Left lung (tissue), 10 donors: ENCODE measurements around the gene TIAM2. TPM values are rescaled to one million over a fixed set of nuclear protein-coding genes. Genes with fewer than 3 reads are reported as not detected.

Experiments used
- ATAC-seq: fragments of 200-7000 bp; cut with Tn5 transposase; one replicate; pipeline ENCODE4 v1.9.1; 2020; ENCODE audit warnings: moderate library complexity
- DNase-seq, 4 donors: peaks; one replicate each; pipeline ENCODE4 v3.0.0-alpha.2; 2013 to 2020
- H3K27ac ChIP-seq, 2 donors: fragments of 200-600 bp; sonication (generic) in 1 of 2; one replicate each; pipeline versions ENCODE4 v1.5.0 to v1.8.0; 2020 to 2021
- H3K27me3 ChIP-seq, 2 donors: fragments of 200-600 bp; sonication (generic) in 1 of 2; one replicate each; pipeline versions ENCODE4 v1.5.0 to v1.8.0; 2020 to 2021
- H3K36me3 ChIP-seq, 2 donors: fragments of 200-600 bp; sonication (generic) in 1 of 2; one replicate each; pipeline versions ENCODE4 v1.5.0 to v1.8.0; 2020 to 2021
- H3K4me1 ChIP-seq, 2 donors: fragments of 200-600 bp; one replicate each; pipeline ENCODE4 v1.8.0; 2021
- H3K4me3 ChIP-seq, 2 donors: fragments of 200-600 bp; sonication (generic) in 1 of 2; one replicate each; pipeline versions ENCODE4 v1.5.0 to v1.8.0; 2020 to 2021; ENCODE audit warnings: mild to moderate bottlenecking in 1 of 2
- H3K9me3 ChIP-seq, 2 donors: fragments of 200-600 bp; sonication (generic) in 1 of 2; one replicate each; pipeline versions ENCODE4 v1.5.0 to v1.8.0; 2020 to 2021
- intact Hi-C, 2 donors: fragments of 100-400 bp; cut with DNase I; formaldehyde crosslinking; loops; one replicate each; pipeline versions ENCODE4 v1.11.2 to v1.14.2; 2022
- polyA plus RNA-seq, 6 donors: library from polyadenylated mRNA; unstranded; fragments of 120-200 nt; gene quantifications; one replicate each; pipeline ENCODE4 v1.2.1, GENCODE V29; 2013; ENCODE audit not compliant: insufficient read length in 6 of 6
- total RNA-seq, 2 donors: library from RNA; stranded (reverse); fragmentation: NEBNext Ultra II Directional; extraction: Animal tissue kit (Norgen Biotek cat#: 25700); gene quantifications; one replicate each; pipeline ENCODE4 v1.2.1, GENCODE V29; 2021
- TF ChIP-seq, protein P1 (sequence below), 2 donors: fragments of 200-600 bp; sonication (generic) in 1 of 2; IDR thresholded peaks; one replicate each; pipeline versions ENCODE4 v1.5.0 to v1.8.0; 2021; ENCODE audit warnings: antibody characterized with exemption in 2 of 2
- donor health status: DM: no; HTN: yes; CAD: no.
- donor health status: DM: no; HTN: no; CAD: no.

TIAM2 gene
- total and polyA plus RNA-seq, 8 donors, result 6.9 to 25.0 (median 20.6) TPM

DNA sequence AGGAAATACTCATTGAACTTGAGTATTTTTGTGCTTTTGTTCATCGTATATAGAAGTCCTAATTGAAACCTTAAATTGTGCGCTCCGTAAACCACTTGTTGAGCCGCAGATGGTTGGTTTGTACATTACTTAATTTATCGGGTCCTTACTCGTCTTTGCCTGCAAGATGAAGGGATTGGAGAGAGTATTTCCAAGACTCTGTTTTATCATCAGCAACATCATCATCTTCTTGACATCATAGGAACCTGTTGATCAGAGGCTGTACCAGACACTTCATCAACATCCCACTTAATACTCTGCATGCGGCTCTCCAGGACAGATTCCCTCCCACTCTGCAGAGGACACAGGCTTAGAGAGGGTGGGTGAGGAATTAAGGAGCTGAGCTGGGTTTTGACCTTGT lies 28.6 kb downstream of the TIAM2 start:
- no peak overlapping the region for H3K4me3 ChIP-seq
- H3K4me1 ChIP-seq, result no peaks in the 10 kb centered on the region
- ATAC-seq (no peak), DNase-seq (no peak)
- TF ChIP-seq, protein P1, sequence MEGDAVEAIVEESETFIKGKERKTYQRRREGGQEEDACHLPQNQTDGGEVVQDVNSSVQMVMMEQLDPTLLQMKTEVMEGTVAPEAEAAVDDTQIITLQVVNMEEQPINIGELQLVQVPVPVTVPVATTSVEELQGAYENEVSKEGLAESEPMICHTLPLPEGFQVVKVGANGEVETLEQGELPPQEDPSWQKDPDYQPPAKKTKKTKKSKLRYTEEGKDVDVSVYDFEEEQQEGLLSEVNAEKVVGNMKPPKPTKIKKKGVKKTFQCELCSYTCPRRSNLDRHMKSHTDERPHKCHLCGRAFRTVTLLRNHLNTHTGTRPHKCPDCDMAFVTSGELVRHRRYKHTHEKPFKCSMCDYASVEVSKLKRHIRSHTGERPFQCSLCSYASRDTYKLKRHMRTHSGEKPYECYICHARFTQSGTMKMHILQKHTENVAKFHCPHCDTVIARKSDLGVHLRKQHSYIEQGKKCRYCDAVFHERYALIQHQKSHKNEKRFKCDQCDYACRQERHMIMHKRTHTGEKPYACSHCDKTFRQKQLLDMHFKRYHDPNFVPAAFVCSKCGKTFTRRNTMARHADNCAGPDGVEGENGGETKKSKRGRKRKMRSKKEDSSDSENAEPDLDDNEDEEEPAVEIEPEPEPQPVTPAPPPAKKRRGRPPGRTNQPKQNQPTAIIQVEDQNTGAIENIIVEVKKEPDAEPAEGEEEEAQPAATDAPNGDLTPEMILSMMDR (IDR thresholded peaks at IDR 0.05), result no peak
- intact Hi-C loops, result no loop called here
- no peaks in the 10 kb centered on the region for H3K27me3 ChIP-seq
- no peaks in the 10 kb centered on the region for H3K9me3 ChIP-seq
- H3K27ac ChIP-seq, result no peak overlapping the region
- H3K36me3 ChIP-seq, result no peaks in the 10 kb centered on the region

DNA sequence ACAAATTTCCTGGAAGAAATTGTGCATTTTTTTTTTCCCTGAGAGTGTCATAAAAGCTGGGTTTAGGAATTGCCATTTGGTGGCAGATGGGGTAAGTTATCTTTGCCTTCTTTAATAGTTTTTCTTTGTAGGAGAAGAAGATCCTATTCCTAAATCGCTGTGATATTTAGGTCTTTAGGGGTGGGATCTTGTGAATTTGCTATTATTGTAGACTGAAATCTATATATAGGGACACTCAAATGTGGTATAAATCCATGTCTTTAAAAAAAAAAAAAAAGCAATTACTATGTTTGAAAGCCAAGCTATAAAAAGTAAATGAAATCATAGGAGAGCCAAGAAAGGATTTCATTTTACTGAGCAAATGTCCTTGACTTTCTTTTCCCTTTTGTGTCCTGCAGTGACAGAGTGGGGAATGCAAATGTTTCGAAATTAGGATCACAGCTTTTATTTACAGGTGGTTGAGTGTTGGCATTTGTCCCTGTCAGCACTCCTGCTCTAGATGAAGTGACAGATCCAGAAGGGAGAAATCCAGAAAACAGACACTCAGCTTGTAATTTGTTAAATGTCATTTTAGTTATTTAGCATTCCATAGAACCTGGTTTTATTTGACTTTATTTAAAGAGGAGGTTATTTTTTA lies 29.4 kb downstream of the TIAM2 start:
- Histone ChIP-seq H3K27me3 (no peaks in the 10 kb centered on the region), H3K27ac (no peak overlapping the region), H3K4me1 (no peaks in the 10 kb centered on the region), H3K36me3 (no peaks in the 10 kb centered on the region), H3K9me3 (no peaks in the 10 kb centered on the region), H3K4me3 (no peak overlapping the region)
- peak; percentile 48 for ATAC-seq
- DNase-seq, result no peak
- TF ChIP-seq, protein P1 (IDR thresholded peaks at IDR 0.05), result no peak
- intact Hi-C loops, result no loop called here

DNA sequence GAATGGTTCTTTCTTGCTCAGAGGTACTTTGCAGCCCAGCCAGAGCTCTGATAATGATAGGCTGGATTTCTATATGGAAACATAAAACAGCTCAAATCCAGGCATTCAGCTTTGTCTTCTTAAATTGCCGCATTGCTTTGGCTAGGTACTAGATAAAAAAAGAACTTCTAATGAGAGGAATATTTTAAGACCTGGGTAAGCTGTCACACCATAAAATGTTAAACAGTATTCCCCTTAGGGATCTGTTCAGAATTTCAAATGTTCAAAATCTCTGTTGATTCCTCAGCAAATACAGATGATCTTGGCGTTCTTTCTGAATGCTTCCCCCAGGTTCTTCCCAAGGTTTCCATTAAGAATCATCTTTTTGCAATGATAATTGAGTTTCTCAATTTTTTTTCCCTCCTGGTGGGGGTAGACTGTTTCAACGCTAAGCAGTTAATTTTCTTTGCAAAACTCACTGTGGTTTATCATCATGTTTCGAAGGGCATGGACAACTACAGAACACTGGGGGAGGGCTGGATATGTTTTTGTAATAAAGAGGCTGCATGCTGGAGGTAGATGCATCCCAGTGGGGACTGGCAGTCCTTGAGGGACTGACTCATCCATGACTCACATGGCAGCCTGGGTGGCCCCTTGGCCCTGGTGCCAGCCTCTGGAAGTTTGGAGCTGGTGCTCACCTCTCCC lies 31.0 kb downstream of the TIAM2 start:
- intact Hi-C loops, result no loop called here
- H3K27me3 ChIP-seq, result no peaks in the 10 kb centered on the region
- no peaks in the 10 kb centered on the region for H3K9me3 ChIP-seq
- TF ChIP-seq, protein P1 (IDR thresholded peaks at IDR 0.05), result no peak
- peak; percentile 80 for ATAC-seq
- H3K36me3 ChIP-seq, result no peaks in the 10 kb centered on the region
- no peak overlapping the region for H3K27ac ChIP-seq
- DNase-seq, result peak in 2 of 4 donors; percentile 36 to 80
- H3K4me1 ChIP-seq, result no peaks in the 10 kb centered on the region
- no peak overlapping the region for H3K4me3 ChIP-seq

DNA sequence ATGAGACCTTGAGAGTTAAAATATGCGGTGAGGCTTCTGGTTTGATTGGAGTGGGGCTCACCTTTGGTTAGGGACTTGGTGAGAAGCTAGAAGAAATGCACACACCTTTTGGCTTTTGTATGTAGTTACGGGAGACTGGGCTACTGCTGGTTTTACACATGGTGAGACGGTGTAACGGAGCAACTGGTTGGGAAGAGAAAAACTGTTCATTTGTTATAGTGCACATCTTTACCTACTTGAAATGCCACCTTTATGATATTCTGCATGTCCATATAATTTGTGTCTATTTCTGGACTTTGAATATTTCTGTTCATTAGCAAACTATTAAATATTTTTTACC lies 31.6 kb downstream of the TIAM2 start:
- ATAC-seq (no peak), DNase-seq (no peak)
- no peaks in the 10 kb centered on the region for H3K36me3 ChIP-seq
- H3K4me3 ChIP-seq, result no peak overlapping the region
- no peak overlapping the region for H3K27ac ChIP-seq
- no peaks in the 10 kb centered on the region for H3K4me1 ChIP-seq
- no peaks in the 10 kb centered on the region for H3K9me3 ChIP-seq
- TF ChIP-seq, protein P1 (IDR thresholded peaks at IDR 0.05), result no peak
- intact Hi-C loops, result no loop called here
- no peaks in the 10 kb centered on the region for H3K27me3 ChIP-seq

DNA sequence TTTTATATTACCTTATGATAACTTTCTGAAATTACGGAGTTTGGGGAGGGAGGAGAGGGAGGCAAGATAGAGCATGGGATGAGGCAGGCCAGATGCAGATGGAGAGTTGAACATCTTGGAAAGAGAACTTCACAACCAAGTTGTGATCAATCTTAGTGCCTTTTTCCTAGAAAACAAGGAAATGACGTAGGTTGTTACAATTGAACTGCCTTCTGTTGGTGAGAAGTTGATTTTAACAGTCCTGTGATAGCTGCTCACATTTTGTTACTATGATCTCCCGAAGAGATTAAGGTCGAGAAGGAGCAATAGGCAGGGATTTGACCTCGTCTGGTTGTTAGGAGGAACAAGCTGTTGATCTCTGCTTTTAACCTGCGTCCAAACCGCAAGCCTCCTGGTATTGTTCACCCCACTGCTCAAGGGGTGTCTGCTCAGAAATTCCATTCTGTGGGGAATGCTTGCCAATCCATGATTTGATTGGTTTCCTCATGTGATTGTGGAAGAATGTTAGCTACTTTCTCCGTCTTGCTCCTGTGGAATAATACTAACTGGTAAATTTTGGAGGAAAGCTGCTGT lies 35.1 kb downstream of the TIAM2 start:
- H3K27ac ChIP-seq, result no peak overlapping the region
- TF ChIP-seq, protein P1 (IDR thresholded peaks at IDR 0.05), result no peak
- ATAC-seq, result no peak
- no peaks in the 10 kb centered on the region for H3K9me3 ChIP-seq
- no peaks in the 10 kb centered on the region for H3K36me3 ChIP-seq
- no peak overlapping the region for H3K4me3 ChIP-seq
- DNase-seq, result no peak
- no peaks in the 10 kb centered on the region for H3K4me1 ChIP-seq
- no peaks in the 10 kb centered on the region for H3K27me3 ChIP-seq
- intact Hi-C loops, result no loop called here
